SK-MEL-5 (cell line): Measurements from ENCODE around the gene XAB2. TPM values are rescaled to one million over a fixed set of nuclear protein-coding genes. Genes with fewer than 3 reads are reported as not detected.

ENCODE experiments used
- DNase-seq: peaks from one replicate; pipeline ENCODE4 v3.0.0-alpha.2; 2016; ENCODE audit warnings: low read depth, low spot score
- in situ Hi-C: cut with HindIII; loops from 2 replicates; pipeline ENCODE4 v1.10.0; 2016; ENCODE audit warnings: low sequenced_read_pairs, high pct_unique_total_duplicates, low pct_unique_long_range_greater_than_20kb
- total RNA-seq: library from RNA; depleted of rRNA; stranded (reverse); fragments of >200 nt; shearing (Covaris generic); gene quantifications from 2 replicates; pipeline ENCODE4 v1.2.3, GENCODE V29; 2014

The XAB2 gene
- total RNA-seq, 1 experiment from 2014 or later: 21.5 TPM

DNA sequence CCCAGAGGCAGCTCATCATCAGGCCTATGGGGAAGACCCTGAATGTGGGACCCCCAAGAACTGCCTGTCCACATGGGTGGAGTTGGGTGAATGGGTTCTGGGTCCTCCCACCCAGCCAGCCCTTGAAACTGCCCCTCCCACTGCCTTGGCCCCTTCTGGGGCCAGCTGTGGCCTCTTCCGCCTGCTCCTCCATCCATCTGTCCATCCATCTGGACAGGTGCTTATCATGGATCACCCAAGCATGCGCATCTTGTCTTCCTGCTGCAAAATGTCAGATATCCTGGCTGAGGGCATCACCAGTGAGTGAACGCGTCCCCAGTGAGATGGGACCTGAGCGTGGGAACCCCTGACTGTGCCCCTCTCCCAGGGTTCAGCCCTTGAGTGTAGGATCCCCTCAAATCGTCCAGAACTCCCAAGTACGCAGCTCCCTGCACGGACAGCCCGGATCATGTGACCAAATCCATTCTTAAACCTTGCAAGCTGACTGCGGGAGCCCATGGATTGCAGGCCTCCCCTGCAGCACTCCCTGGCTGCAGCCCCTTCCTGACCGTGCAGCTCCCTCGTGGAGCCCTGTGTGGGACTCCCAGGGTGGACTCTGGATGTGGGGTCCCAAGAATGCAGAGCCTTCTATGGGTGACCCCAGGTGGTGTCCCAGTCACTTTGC is 9.6 kb upstream of the XAB2 start:
- DNase-seq: no peak
- in situ Hi-C loops: no loop called here

DNA sequence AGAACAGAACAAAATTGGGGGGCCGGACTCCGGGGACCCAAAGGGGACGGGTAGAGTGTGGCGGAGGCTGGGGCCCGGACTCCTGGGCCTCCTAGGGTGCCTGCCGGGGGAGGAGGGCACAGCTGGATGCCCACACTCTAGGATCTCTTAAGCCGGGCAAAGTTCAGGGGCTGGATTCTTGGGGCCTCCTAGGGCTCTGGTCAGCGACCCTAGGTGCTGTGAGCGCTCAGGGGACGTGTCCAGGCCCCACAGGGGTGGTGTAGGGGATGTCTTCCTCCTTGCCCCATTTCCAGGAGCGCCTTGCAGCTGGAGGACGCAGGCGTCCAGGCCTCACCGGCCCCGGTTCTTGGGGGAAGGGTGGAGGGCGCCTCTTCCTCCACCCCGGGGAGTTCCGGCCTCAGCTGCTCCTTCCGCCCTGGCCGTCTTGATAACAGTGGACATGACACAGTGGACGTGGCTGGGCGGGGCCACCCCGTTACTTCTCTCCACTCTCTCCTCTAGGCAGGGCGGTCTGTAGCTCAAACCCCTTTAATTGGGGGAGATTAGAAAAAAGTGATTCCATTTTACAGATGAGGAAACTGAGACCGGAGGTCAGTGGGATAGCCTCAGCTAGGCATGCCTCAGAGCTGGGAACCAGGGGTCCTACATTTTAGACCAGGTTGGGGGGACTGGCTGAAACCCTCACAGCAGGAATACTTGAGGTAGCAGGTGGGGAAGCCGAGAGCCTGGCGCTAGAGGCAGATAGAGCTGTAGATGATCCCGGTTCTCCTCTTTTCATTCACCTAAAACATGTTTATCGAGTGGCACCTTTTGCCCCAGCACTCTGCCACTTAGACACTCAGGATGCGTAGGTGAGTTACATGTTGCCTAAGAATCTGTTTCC is 8.3 kb upstream of the XAB2 start:
- in situ Hi-C loops: no loop called here
- DNase-seq: no peak

DNA sequence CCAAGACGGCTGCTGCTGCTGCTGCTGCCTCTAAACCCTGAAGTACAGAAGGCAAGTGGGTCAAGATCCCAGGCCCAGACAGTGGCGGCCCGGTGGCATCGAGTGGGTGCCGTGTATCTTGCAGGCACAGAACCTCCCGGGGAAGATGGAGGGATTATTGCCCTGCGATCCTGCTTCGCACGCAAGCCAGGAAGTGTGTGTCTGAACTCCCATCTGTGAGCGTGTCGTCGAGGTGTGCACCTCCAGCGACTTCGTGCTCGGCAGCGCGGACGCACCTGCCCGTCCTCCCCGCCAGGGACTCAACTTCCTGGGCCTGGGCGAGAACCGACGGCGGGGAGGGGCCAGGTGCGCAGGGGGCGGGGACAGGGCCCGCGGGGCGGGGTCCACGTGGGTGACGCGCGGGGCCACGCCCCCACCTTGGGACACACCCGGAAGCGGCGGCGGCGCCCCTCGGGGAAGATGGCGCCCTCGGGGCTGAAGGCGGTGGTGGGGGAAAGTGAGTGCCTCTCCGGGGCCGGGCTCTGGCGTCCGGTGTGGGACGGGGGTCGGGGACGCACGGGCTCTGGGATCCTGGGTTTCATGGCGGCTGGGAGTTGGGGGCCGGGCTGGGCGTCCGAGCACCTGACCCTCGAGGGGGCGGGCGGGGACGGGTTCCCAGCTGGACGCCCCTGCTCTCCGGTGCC is 7.5 kb upstream of the XAB2 start, which contains the start of gene STXBP2:
Gene STXBP2 (plus strand): TSS at position 420 of the 683 bp plus-strand sequence. CDS start 40 bp downstream, at position 460.
- no peak for DNase-seq
- in situ Hi-C loops: no loop called here

DNA sequence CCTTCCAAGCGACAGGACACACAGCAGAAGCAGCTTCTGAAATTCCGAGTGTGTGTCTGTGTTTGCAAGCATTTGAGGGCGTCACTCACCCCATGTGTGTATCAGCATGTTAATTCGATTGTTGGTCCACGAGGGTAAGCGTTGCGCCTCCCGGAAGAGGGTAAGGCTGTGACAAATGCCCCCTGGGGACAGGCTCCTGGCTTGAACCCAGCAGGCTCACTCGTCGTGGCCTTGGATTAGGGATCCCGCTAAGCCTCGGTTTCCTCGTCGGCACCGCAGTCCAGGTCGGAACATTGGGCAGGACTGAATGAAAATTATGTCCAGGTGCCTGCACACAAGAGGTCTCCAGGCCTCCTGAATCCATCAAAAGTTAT is 7.0 kb upstream of the XAB2 start:
- in situ Hi-C loops: no loop called here
- DNase-seq: no peak

DNA sequence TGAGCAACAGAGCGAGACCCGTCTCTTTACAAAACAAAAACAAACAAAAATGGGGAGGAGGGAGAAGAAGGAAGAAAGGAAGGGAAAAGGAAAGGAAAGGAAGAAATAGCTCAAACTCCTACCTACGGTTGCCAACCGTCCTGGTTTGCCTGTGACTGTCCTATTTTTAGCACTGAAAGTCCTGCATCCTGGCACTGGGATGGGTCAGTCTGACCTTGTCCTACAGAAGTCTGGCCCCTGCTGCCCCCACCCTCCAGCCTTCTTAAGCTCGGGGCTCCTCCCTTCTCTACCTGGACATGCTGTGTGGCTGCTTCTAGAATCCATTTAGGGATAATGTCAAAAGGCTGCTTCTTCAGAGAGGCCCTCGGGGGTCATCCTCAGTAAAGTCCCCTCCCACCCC is 6.3 kb upstream of the XAB2 start:
- DNase-seq: no peak
- in situ Hi-C loops: no loop called here

DNA sequence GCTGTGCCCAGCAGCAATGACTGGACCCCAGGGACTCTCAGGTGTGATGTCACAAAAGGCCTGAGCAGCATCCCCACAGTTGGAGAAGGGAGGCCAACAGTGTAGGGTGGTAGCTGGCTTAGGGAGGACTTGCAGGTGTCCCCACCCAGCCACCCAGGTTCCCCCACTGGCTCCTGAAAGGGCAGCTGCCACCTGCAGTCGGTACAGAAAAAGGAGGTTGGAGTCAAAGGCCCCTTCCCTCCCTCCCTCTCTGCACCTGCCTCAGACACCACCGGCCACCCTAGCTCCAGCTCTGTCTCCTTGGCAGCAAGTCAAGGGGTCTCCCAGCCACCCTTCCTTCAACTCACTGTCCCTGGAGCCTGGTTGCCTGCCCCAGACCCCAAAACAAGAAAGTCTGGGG is 4.4 kb upstream of the XAB2 start, which contains the start of gene PCP2:
Gene PCP2 (minus strand): TSS at position 22 of the 400 bp plus-strand sequence. CDS start 262 bp downstream, outside the sequence.
- no peak for DNase-seq
- in situ Hi-C loops: no loop called here

DNA sequence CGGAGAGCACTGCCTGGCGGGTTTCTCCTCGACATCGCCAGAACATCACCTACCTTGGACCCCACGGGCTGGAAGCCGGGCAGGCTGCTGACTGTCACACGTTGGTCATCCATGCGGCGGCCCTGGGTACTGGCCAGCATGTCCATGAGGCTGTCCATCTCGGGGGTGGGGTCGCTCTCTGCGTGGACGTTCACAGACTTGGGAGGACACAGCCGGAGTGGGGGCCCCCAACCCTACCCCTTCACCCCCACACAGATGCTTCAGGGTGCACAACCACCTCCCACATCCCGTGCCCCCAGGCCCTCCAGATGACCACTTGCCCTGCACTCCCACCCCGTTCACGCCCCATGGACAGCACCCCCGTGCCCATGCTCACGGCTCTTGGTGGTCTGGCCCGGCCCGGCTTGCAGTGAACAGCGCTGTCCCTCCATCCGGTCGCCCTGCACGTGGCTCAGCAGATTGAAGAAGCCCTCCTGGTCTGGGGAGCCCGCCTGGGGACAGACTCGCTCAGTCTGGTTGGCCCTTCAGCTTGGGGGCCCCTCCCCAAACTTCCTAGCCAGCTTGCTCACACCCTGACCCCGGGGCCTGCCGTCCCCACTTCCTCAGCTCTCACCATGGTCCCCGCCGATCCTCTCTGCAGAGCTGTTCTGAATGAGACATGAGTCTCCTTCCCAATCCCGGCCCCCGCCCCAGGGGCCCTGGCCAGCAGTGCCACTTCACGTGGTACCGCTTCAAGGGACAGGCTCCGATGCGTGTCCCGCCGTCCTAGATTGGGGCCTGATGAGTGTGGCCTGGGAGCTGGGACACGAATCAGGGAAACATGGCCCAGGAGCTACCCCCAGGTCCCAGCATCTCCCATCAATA is 3.2 kb upstream of the XAB2 start:
- DNase-seq: no peak
- in situ Hi-C loops: no loop called here

DNA sequence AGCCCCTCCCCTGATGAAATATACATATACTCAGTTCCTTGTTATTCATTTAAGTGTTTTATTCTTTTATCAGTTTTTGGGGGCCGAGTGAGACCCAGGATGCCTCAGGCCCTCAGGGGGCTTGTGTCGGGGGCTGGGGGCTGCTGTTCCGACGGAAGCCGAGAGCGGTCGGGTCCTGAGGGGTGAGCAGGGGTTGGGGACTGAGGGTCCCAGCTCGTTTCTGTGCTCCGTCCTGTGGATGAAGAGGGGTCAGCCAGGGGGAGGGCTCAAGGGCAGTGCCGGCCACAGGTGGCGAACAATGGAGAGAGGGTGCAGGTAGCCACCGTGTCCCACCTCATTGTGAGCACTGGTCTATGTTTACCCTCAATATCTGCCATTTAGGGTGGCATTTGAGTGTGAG is 2.2 kb upstream of the XAB2 start:
- in situ Hi-C loops: no loop called here

DNA sequence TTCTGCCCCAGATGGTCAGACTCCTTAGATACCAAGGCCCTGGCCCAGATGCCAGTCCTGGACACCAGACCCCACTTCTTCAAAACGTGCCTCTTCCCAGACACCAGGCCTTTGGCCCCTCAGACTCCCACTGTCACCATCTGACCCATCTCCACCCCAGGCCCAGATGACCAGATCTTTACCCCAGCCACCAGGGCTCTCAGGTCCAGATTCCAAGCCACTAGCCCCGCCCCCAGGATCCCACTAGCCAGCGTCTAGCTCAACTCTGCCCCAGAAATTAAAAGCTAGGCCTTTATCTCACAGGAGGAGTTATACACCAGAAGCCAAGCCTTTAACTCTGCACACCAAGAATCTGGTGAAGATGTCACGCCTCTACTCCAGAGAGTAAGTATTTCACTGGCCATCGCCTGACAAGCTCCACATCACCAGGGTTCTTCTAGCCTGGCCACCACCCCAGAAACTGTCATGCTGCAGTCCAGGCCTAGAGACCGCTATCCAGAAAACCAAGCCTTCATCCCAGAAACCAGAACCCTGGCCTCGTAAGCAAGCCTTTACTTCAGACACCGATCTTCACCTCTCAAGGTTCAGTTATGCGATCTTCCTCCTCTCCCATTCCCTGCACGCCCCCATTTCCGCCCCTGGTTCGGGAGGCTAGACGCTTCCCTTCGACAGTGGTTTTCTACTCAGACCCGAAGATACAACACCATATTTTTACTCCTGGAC is 595 bp downstream of the XAB2 start:
- in situ Hi-C loops: no loop called here
- no peak for DNase-seq

More for the DNA sequence above, 2.2 kb upstream of the XAB2 start:
- no peak for DNase-seq

DNA sequence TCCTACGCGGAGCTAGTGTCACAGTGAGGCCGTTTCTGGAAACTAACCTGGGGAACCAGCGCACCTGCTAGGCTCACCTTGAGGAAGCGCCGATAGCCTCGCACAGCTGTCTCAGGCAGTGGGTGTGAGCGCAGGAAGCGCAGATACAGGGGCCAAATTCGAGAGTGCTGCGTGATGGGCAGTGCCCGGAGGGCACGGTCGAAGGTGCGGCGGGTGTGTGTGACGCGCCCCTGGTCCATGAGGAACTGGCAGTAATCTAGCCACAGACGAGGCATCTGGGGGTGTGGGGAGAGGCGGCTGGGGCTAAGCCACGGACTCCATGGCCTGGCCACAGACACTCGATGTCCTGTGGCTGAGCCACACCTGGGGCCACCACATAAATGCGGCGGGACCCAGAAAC is 2.2 kb downstream of the XAB2 start:
- DNase-seq: no peak
- in situ Hi-C loops: no loop called here

DNA sequence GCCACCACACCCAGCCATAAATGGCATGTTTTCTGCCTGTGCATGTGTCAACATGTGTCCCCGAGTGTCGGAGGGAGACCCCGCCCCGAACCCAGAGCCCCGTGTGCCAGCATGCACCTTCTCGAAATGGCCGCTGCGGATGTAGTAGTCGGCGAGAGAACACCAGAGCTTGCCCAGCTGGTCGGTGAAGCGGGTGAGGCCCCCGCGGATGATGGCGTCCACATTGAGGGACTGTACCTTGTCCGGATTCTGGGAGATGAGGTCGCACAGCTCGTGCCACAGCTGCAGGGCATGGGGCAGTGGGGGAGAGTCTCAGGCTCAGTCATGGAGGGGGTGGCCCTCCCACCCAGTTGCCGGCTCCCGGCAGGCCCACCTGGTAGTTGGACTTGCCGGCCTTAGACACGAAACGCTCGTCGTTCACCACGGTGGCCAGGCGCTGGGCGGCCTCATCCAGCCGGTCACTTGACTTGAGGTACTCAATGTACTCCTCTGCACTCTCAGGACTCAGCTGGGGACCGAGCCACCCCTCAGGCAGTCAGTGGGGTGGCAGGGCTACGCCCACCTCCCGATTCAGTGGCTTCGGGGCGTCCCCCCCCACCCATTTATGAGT is 3.5 kb downstream of the XAB2 start:
- in situ Hi-C loops: no loop called here
- no peak for DNase-seq

DNA sequence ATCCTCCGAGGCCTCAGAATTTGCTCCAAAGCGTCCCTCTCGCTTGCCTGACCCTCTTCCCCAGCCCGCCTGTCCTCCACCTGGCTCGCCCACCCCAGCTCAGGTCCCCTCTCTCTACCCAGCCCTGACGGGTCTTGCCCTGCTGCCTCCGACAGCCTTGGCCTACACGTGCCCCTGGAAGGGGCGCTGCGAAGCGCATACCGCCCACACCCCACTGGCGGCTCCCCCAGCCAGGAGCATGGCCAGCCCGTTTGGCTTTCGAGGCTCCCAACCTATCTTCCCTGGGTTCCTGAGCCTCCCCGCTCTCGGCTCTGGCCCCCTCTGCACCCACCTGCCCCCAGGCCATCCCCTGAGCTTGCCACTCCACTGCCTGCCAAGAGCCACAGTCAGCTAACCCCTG is 4.5 kb downstream of the XAB2 start:
- in situ Hi-C loops: no loop called here
- no peak for DNase-seq

DNA sequence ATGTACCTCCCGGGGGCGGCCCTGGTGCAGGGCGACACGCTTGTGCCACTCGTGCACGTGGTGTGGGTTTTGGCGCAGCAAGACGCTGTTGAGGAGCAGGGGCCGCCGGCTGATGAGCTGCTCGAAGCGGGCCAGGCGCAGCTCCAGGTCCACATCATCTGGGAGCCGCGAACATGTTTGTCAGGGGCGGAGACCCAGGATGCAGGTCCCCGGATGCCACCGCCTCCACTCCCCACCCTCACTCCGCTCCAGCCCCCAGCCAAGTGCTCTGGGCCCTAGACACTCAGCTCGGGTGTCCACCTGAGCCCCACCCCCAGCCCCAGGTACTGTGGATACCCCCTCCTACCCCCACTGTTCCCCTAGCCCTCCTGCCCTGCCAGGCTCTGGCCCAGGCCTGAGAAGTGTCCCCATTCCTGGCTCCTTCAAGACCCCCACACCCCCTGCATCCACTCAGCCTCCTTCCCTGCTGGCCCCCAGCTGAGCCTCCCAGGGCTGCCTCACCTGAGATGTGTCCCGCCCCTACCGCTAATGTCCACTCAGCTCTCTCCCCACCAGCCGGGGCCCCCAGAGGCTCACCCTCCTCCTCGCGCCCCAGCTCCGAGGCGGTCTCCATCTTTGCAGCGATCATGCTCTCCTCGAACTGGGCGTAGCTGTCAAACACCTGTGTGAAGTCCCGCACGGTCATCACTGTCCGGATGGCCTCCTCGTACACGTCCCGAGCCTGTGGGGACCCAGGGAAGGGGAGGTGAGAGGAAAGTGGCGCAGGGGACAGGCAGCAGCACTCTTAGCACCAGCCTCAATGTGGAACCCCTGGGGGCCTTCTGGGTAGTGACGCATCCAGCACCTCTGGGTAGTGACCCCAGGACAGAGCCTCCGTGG is 5.4 kb downstream of the XAB2 start:
- in situ Hi-C loops: no loop called here
- DNase-seq: no peak

DNA sequence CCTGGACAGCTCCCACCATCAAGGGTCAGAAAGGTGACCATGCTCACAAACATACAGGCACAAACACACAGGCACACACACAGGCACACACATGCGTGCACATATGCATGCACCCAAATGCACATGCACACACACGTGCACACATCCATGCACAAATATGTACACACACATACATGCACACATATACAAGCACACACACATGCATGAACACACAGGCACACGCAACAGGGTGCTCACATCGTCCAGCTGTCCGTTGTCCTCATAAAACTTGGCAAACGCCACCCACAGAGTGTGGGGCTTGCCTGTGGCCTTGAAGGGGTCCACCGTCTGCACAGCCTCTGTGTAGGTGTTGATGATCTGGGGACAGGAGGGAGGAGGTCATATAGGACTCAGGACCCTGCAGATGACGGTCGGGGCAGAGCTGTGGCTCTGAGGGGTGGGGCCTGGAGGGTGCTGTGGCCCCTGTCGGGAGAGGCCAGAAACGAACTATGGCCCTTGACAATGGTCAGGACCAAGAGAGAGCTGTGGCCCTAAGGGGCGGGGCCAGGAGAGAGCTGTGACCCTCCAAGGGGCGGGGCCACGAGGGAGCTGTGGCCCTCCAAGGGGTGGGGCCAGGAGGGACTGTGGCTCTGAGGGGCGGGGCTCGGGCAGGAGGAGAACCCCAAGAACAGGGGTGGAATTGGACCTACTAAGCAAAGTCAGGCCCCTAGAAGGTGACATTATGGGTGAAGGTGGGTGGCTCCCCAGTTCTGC is 6.2 kb downstream of the XAB2 start:
- in situ Hi-C loops: no loop called here
- no peak for DNase-seq
